Gastroesophageal sphincter (tissue), 4 donors: ENCODE measurements around the gene HNF1B. TPM values are rescaled to one million over a fixed set of nuclear protein-coding genes. Genes with fewer than 3 reads are reported as not detected.

Experiments
- ATAC-seq: fragments of 150-250 bp; one replicate; pipeline ENCODE4 v1.9.1; 2016; ENCODE audit warnings: mild to moderate bottlenecking, moderate library complexity
- H3K27ac ChIP-seq, 4 donors: fragments of 200-600 bp; sonication (generic) in 3 of 4; 1 replicate in 3 of 4; 2 replicates in 1 of 4; pipeline ENCODE4 v1.5.1; 2016 to 2019
- H3K27me3 ChIP-seq: fragments of 200-600 bp; sonication (generic); one replicate; pipeline ENCODE4 v1.5.1; 2019
- H3K36me3 ChIP-seq, 2 donors: fragments of 200-600 bp; sonication (generic); one replicate each; pipeline ENCODE4 v1.5.1; 2019; ENCODE audit warnings: control low read depth in 1 of 2
- H3K4me1 ChIP-seq, 3 donors: fragments of 200-600 bp; sonication (generic); 1 replicate in 2 of 3; 2 replicates in 1 of 3; pipeline ENCODE4 v1.5.1; 2016 to 2019; ENCODE audit warnings: control low read depth in 2 of 3
- H3K4me3 ChIP-seq, 2 donors: fragments of 200-600 bp; sonication (generic); one replicate each; pipeline ENCODE4 v1.5.1; 2019; ENCODE audit warnings: mild to moderate bottlenecking in 1 of 2, moderate library complexity in 1 of 2
- H3K9me3 ChIP-seq, 3 donors: fragments of 200-600 bp; sonication (generic); one replicate each; pipeline ENCODE4 v1.5.1; 2017 to 2019; ENCODE audit warnings: control low read depth in 2 of 3
- EP300 ChIP-seq: sonication (generic); formaldehyde crosslinking; IDR thresholded peaks from one replicate; pipeline ENCODE4 v1.6.1; 2017; ENCODE audit warnings: antibody characterized with exemption, mild to moderate bottlenecking
- POLR2A ChIP-seq, 2 donors: fragments of 450-650 bp; IDR thresholded peaks; one replicate each; pipeline ENCODE4 v1.6.1; 2017; ENCODE audit warnings: antibody characterized with exemption in 2 of 2, mild to moderate bottlenecking in 2 of 2, moderate library complexity in 1 of 2
- POLR2AphosphoS5 ChIP-seq: sonication (generic); formaldehyde crosslinking; IDR thresholded peaks from one replicate; pipeline ENCODE4 v1.6.1; 2017; ENCODE audit warnings: antibody characterized with exemption
- WGBS, 2 donors: methylation state at CpG; one replicate each; pipeline ENCODE4 v1.1.5; 2018; ENCODE audit warnings: low coverage in 1 of 2; 5-methylcytosine and 5-hydroxymethylcytosine counted together
- total RNA-seq, 4 donors: library from RNA; depleted of rRNA; stranded (reverse); fragments of >200 nt; gene quantifications; one replicate each; pipeline ENCODE4 v1.1.0, GENCODE V29; 2016
- TF ChIP-seq, protein P1 (sequence below), 4 experiments: fragments of 200-600 bp in 2 of 4; fragments of 450-650 bp in 2 of 4; sonication (generic) in 1 of 4; IDR thresholded peaks; one replicate each; pipeline ENCODE4 v1.5.1; 2017 to 2019; ENCODE audit warnings: antibody characterized with exemption in 4 of 4, mild to moderate bottlenecking in 2 of 4, moderate library complexity in 2 of 4

The HNF1B gene
- total RNA-seq, 4 donors from 2014 or later: not detected

- Histone ChIP-seq H3K4me1 (no peaks in the 10 kb centered on the region), H3K36me3 (no peaks in the 10 kb centered on the region), H3K4me3 (no peak overlapping the region), H3K9me3 (no peaks in the 10 kb centered on the region), H3K27ac (no peak overlapping the region), H3K27me3 (peaks cover 76% of the 10 kb centered on the region)
- TF ChIP-seq POLR2A (IDR thresholded peaks at IDR 0.05) (no peak), POLR2AphosphoS5 (no peak), EP300 (no peak)
- TF ChIP-seq, protein P1, sequence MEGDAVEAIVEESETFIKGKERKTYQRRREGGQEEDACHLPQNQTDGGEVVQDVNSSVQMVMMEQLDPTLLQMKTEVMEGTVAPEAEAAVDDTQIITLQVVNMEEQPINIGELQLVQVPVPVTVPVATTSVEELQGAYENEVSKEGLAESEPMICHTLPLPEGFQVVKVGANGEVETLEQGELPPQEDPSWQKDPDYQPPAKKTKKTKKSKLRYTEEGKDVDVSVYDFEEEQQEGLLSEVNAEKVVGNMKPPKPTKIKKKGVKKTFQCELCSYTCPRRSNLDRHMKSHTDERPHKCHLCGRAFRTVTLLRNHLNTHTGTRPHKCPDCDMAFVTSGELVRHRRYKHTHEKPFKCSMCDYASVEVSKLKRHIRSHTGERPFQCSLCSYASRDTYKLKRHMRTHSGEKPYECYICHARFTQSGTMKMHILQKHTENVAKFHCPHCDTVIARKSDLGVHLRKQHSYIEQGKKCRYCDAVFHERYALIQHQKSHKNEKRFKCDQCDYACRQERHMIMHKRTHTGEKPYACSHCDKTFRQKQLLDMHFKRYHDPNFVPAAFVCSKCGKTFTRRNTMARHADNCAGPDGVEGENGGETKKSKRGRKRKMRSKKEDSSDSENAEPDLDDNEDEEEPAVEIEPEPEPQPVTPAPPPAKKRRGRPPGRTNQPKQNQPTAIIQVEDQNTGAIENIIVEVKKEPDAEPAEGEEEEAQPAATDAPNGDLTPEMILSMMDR (IDR thresholded peaks at IDR 0.05): no peak
- no peak for ATAC-seq
- WGBS, 2 donors: no CpG with 5 or more reads among the region's 4 CpGs
These were observed 31.2 kb downstream of the HNF1B start for GRCh38 chr17:37713624-37714023.

GRCh38 chr17:37713028-37713431, 31.8 kb downstream of the HNF1B start:
- no peak for ATAC-seq
- TF ChIP-seq, protein P1 (IDR thresholded peaks at IDR 0.05): no peak
- TF ChIP-seq EP300 (no peak), POLR2A (IDR thresholded peaks at IDR 0.05) (no peak), POLR2AphosphoS5 (no peak)
- Histone ChIP-seq H3K36me3 (no peaks in the 10 kb centered on the region), H3K4me1 (no peaks in the 10 kb centered on the region), H3K27ac (no peak overlapping the region), H3K9me3 (no peaks in the 10 kb centered on the region), H3K4me3 (no peak overlapping the region), H3K27me3 (peaks cover 81% of the 10 kb centered on the region)
- 16 to 34% methylated on average over 4 to 5 of the region's 6 CpGs for WGBS, 2 donors

DNA sequence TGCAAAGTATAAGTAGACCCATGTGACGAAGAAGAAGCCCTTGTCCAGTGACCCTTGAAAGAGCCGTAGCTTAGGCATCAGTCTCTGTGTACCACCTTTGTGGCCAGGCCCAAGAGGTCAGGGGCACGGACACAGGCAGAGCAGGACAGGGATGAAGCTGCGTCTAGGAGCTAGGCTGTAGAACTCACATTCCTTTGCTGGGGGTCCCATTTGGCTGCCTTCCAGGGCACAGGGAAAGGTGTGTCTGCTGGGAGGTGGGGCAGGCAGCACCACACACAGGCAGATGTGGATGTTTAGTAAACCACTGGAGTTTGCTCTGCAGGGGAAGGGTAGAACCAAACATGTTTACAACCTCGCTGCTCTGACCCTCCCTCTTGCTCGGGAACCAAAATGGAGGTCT, 33.7 kb downstream of the HNF1B start:
- no peaks in the 10 kb centered on the region for H3K36me3 ChIP-seq
- 49 to 70% methylated on average over 2 to 3 of the region's 6 CpGs for WGBS, 2 donors

GRCh38 chr17:37710344-37710886, 34.4 kb downstream of the HNF1B start:
- H3K4me1 ChIP-seq: no peaks in the 10 kb centered on the region
- peaks cover 90% of the 10 kb centered on the region for H3K27me3 ChIP-seq
- ATAC-seq: no peak
- no peak overlapping the region for H3K4me3 ChIP-seq
- TF ChIP-seq POLR2AphosphoS5 (no peak), EP300 (no peak), POLR2A (IDR thresholded peaks at IDR 0.05) (no peak)
- TF ChIP-seq, protein P1 (IDR thresholded peaks at IDR 0.05): no peak
- WGBS, 2 donors: 59 to 86% methylated on average over 4 to 9 of the region's 9 CpGs
- no peaks in the 10 kb centered on the region for H3K9me3 ChIP-seq
- no peaks in the 10 kb centered on the region for H3K36me3 ChIP-seq
- no peak overlapping the region for H3K27ac ChIP-seq

More for the DNA sequence above, 33.7 kb downstream of the HNF1B start:
- Histone ChIP-seq H3K9me3 (no peaks in the 10 kb centered on the region), H3K4me1 (no peaks in the 10 kb centered on the region), H3K27me3 (peaks cover 90% of the 10 kb centered on the region), H3K4me3 (no peak overlapping the region), H3K27ac (no peak overlapping the region)
- ATAC-seq: no peak
- TF ChIP-seq POLR2AphosphoS5 (no peak), EP300 (no peak), POLR2A (IDR thresholded peaks at IDR 0.05) (no peak)
- TF ChIP-seq, protein P1 (IDR thresholded peaks at IDR 0.05): no peak

DNA sequence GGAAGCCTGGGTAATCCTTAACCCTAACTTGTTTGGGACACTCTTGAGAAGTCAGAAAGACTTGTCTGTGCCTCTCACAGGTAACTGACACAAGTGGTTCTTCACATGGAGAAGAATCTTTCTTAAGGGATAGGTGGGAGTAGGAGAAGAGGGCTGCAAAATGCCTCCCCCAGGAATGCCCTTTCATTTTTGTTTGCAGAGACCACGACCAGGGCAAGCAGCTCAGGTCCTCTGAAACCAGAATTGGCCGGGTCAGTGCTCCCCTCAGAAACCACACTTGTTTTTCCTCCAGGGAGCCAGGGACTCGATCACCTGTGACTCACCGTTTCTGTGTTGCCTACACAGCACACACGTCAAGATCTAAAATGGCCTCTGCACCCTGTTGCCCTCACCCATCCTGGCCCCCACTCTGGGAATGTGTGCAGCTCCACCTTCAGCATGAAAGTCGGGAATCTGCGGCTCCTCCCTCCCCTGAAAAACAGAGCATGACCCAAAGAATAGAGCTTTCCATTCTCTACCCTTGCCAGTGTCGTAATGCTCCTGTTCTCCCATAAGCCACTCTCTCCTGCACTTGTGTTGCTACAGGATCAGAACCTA, 36.1 kb downstream of the HNF1B start:
- Histone ChIP-seq H3K27me3 (peaks cover 77% of the 10 kb centered on the region), H3K9me3 (no peaks in the 10 kb centered on the region), H3K36me3 (no peaks in the 10 kb centered on the region), H3K4me3 (no peak overlapping the region), H3K27ac (no peak overlapping the region), H3K4me1 (no peaks in the 10 kb centered on the region)
- TF ChIP-seq, protein P1 (IDR thresholded peaks at IDR 0.05): no peak
- TF ChIP-seq EP300 (no peak), POLR2A (IDR thresholded peaks at IDR 0.05) (no peak), POLR2AphosphoS5 (no peak)
- WGBS, 2 donors: 66 to 69% methylated on average over 3 to 5 of the region's 8 CpGs
- no peak for ATAC-seq
